Limb (tissue), 2 donors: ENCODE results near the gene NELFCD.
"Not testable (repeated sequence)": the region's sequence is repeated elsewhere in the genome, so short reads cannot be mapped to it uniquely, and the experiment has no call there.

Experiments
- DNase-seq, 2 donors: peaks; one replicate each; pipeline ENCODE4 v3.0.0-alpha.2; 2016; ENCODE audit errors: extremely low spot score in 2 of 2

The NELFCD gene

DNA sequence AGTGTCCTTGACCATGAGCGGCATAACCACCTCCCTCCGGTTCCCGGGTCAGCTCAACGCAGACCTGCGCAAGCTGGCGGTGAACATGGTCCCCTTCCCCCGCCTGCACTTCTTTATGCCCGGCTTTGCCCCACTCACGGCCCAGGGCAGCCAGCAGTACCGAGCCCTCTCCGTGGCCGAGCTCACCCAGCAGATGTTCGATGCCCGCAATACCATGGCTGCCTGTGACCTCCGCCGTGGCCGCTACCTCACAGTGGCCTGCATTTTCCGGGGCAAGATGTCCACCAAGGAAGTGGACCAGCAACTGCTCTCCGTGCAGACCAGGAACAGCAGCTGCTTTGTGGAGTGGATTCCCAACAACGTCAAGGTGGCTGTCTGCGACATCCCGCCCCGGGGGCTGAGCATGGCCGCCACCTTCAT, 43.1 kb downstream of the NELFCD start:
- no peak for DNase-seq

DNA sequence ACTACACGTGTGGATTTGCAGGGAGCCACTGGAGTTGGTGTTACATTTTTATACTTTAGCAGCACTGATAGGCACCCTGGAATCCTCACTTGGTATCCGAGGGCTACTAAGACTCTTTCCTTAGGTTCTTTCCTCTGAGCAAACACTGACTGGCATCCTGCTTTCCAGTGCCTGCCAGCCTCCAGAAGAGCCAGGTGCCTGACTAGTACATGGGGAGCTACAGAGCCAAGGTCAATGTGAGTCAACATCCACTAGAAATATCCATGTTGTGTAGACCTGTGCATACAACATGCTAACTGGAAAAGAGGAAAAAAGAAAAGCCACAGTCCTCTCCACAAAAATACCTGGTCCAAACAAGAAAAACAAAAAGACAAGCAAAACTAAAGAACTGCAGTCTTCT, 44.0 kb downstream of the NELFCD start:
- DNase-seq: no peak

DNA sequence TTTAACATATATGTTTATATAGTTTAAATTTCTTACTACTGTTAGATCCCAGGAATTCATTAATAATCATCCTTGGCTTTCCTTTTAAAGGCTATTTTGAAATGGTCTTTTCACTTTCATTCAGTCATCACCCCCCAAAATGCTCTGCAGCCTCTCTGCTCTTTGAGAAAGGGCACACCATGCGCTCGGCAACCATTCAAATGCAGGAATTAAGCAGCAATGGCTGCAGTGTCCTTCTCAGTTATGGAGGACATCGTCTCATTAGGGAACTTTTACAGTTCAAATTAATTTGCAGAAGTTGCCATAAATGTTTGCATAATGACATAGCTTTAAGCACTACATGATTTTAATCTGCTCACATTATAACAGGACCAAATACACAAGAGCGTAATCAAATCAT, 44.5 kb downstream of the NELFCD start:
- no peak for DNase-seq

DNA sequence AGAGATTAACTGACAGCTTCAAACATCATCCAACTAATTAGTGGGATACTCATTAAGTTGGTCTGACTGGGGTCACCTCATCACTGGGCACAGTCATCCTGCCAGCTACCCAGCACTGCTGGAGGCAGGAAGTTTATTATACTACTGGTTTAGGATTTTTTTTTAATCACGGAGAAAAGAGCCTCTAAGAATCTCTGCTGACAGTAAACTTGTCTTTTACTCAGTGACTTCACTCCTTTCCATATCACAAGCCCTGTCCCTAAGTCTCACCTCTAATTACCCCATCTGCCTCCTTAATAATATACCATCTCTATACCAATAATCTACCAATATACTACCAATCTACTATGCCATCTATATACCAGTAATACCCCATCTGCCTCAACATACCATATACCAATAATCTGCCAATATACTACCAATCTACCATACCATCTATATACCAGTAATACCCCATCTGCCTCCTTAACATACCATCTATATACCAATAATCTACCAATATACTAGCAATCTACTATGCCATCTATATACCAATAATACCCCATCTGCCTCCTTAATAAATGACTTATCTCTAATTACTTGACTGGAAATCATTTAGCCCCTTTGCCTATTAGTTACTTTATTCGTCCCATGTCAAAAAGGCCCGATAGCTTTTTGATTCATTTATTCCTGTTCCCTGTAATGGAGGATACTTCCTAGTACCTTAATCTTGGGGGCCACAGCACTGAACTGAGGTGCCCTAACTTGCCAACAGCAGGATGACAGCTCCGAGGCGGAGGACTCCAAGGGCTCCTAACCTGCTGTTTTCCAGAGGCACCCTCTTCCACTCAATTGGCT, 46.1 kb downstream of the NELFCD start:
- DNase-seq: no peak

DNA sequence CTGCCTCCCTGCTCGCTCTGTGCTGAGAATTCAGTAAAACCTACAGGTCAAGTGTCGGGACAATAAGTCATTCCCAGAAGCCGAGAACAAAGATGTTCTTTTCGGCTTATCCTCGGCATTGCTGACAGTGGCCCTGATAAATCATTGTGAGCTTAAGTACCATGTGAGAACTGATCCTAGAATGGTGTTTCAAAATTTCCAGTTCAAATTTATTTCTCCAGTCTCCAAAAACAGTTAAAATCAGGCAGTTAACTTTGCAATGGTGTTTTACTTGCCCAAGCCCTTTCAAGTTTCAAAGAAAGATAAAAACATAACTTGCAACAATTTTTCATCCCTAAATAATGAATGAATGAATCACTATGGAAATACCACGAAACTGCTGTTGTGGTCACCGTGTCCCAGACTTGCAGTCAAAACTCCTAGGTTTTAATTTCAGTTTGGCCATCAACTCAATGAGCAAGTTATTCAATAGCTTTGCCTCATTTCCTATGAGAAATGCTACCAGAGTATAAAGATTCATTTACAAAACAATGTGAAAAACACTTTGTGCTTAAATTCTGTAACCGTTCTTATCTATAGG, 46.8 kb downstream of the NELFCD start:
- no peak for DNase-seq

DNA sequence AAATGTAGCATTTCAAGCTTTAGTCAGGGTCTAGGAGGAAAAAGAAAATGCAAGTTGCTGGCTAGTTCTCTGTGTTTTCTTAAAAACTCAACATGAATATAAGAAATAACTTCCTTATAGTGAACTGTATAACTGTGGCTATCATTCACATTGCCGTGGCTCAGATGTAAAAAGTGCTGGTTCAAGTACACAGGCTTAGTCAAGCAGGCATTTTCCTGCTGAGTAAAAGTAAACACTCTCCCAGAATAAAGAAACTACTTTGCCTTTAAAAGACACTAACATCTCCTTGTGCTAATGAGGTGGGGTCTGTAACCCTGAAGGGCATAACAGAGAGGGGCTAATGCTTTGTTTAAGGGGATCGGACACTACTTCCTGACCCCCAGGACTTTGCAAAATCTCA, 47.8 kb downstream of the NELFCD start:
- no peak for DNase-seq

DNA sequence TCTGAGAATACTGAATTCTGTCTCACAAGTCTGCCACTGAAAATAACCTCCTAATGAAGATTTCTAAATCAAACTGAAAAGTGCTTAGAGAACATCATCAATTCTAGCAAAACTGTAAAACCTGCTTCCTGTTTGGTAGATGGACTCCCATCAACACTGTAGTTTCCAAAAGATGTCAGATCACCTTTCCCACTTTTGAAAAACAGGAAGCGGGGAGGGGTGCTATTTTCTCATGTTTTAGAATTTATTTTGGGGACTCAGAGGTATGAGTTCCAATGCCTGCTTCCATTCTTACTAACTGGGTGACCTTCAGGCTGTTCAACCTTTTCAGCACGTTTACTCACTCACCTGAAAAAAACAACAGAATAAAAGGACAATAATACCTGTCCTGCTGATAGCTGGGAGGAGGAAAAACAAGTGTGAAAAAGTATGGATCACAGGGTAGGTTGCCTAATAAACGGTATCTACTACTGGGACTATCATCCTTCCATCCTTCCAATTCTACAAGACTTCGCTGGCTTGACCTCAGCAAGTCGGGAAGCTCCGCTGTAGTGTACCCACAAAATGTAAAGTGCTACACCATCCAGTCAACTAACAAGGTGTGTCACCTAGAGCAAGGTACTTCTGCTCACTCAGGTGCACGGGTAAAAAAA, 50.0 kb downstream of the NELFCD start:
- DNase-seq: no peak

DNA sequence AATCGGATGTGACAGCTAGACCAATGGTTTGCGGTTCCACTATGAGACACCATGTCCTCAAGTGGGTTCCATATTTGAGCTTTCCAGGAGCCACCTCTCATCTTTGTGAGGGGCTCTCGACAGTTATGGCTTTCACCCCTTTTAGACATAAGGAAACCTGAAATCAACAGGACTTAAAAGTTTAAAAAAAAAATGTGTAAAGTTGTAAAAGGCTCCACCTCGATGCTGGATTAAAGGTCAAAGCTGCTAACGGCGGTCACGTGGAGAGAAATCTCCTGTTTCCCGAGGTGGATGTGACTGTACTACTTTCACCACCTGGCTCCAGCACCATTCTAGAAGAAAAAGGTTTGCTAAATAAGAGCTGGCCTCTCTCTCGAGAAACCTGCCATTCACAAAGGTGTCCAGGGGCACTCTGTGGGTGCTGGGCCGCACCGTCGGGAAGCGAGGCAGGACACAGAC, 50.5 kb downstream of the NELFCD start:
- DNase-seq: no peak

DNA sequence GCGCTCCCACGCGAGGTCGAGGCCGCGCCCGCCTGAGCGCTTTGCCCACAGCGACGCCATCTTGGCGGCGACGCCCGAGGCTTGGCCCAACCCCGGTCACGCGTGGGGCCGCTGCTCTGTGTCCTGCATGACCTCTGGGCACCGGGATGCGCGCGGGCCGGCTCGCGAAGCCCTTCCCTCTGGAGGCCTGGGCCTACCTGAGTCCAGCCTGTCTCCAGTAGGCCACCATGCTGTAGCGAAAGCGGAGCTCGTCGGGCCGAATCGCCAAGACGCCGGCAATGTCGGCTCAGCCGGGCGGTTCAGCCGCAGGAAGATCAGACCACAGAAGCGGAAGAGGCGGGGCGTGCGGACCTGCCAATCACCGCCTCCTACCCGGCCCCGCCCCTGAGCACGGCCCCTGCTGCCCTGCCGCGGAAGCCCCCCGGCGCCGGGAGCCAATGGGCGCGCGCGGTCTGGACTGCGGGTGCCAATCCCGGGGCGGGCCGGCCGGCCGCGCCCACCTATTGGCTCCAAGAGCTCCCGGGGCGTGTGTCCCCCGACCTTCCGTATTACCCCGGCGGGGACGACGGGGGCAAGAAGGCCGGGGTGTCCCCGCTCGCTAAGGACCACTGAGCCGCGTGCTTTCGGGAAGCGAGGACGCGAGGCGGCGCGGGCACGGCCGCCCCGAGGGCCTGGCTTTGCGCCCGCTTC, 51.1 kb downstream of the NELFCD start, which contains the start of gene ATP5F1E:
Gene ATP5F1E (minus strand): TSS at position 313 of the 690 bp plus-strand sequence. CDS start 84 bp downstream, at position 229.
- DNase-seq: peak; percentile 98 to 99

DNA sequence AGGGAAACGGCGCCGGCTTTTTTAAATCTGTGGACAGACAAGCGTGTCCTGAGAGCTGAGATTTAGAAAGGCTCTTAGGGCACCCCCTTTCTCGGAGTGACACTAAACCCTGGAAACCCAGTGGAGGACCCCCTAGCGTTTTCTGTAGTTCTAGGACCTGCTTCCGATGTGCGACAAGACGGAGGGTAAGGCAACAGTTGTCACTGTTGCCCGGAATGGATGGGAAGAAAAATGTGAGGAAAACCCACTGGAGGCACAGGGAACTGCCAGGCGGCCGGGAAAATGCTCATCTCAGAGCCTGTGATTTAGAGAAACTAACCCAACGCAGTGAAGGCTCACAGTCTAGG, 51.6 kb downstream of the NELFCD start:
- DNase-seq: no peak

DNA sequence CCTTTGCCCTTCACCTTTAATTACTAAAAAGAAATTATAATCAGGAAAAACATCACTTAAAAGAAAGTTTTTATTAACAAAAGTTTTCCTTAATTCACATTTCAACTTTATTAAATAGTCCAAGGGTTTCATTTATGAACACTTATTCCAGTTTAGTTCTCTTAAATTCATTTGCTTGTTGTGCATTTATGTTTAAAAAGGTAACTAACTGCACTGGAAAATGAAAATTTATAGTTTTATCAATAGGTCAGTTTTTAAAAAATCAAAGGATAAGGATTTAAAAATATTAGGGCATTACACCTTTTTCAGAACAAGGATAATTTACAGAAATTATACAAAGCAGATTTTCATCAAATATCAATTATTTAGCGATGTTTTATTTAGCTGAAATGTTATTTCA, 52.0 kb downstream of the NELFCD start:
- DNase-seq: no peak

DNA sequence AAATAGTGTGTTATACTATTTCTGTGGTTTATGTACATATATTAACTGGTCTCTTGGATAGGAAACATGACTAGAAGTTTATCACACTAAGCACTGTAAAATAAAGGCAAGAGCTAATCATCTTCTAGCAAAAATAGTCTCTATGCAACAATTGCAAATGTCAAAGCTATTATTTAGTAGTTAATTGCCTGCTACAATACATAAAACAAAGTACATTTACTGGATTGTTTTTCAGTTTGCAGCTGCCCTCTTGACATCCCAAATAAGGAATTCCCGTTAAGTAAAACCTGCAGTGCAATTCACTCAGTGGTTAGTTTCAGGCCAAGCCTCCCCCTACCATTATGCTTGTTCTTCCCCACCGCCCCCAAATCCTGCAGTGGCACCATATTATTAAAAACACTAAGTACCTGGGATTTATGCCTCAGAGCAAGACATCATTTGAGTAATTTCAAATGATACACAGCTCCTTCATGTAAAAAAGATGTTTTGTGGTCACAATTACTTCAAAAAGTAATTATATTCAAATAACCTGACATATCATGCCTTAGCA, 52.6 kb downstream of the NELFCD start:
- no peak for DNase-seq

DNA sequence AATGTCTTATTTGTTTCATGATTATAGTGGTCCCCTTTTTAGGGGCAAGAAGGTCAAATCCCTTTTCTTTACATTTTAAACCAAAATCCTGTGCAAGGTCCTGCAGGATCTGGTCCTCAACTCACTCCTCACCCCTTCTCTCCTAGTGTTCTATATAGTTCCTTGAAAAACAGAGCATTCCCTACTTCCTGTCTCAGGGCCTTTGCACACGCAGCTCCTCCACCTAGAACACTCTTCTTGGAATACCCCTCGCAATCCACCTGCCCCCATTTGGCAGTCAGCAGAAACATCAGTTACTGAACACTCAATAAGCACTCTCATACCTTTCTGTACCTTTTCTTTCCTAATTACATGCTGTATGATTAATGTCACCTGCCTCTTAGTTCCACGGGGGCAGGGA, 54.3 kb downstream of the NELFCD start:
- DNase-seq: no peak

DNA sequence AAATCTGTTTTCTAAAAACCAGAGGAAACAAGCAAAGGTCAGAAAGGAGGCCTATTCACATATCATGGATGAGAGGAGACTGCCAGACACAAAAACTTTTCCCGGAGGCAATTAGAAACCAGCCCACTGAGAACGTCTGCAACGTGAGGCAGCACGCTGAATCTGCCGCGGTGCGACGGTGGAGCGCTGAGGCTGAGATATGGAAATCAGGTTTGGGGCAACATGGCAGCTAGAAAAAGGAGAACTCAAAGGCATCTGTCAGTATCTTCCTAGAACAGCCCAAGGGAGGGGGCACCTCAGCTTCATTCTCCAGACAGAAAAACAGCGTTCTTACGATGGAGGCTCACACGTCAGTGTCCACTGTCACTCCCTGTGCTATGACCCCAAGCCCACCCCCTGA, 56.3 kb downstream of the NELFCD start:
- DNase-seq: no peak

DNA sequence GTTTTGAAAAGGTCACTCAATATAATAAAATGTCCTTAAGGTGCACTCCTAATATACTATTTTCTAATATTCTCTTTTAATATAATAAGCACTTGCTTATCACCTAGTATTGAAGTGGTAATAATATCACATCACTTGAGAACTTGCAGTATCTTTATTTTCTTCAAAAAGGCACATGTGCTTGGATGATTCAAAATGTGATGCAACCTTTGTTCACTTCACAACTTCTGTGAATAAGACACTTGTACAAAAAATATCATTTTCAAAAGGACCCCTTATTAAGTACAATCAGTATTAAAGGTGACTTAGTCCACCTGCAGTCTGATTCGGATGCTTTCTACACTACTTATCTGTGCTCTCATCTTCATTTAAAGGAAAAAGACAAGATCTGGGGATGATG, 58.2 kb downstream of the NELFCD start:
- DNase-seq: no peak

DNA sequence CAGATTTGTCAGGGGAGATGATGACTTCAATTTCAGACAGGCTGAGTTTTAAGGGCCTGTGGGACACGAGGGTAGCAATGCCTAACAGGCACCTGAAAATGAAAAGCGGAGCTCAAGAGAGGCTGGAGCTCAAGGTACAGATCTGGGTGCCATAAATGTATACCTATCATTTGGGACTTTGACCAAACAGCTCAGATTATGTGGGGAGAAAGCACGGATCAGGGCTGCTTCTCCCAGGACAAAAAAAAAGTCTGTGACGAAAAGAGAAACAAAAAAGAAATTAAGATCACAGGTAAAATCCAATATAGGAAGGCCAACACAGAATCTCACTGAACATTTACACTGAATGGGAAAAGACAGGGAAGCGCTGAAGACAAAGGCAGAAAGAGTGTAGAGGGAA, 59.6 kb downstream of the NELFCD start:
- DNase-seq: no peak

DNA sequence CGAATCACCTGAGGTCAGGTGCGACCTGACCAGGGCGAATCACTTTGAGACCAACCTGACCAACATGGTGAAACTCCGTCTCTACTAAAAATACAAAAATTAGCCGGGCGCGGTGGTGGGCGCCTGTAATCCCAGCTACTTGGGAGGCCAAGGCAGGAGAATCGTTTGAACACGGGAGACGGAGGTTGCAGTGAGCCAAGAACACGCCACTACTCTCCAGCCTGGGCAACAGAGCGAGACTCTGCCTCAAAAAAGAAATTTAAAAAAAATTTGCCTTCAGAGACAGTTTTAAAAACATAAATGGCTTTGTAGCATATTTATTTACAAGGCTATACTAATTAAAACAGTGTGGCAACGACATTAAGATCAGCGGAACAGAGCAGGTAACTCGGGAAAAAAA, 60.4 kb downstream of the NELFCD start:
- not testable (repeated sequence) for DNase-seq

DNA sequence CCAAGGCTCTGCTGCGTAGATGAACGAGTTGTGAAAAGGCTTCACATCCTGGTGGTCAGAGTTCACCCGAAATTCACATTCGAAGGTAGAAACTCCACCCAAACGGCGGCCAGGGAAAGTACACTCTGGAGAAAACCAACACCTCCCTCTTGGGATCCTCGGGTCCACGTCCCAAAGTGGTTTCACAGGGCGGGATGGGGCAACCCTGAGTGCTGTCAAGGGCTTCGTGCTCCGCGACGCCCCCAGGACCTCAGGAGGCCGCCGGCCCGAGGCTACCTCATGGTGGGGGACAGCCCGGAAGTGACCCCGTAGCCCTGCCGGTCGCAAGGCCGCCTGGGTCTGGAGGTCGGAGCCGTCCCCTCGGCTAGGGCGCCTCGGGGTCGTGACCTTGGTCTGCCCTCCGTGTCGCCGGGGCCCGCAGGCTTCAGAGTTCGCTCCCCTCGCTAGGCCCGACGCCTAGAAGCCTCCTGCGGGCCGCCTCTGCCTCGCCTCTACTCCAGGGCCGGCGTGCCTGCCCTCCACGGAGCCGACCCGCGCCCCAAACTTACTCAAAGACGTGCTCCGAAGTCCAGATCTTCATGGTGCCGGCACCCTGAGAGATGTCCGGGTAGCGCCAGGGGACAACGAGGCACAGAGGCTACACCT, 61.2 kb downstream of the NELFCD start, which contains the start of gene PRELID3B:
Gene PRELID3B (minus strand): TSS at position 636 of the 645 bp plus-strand sequence. CDS start 56 bp downstream, at position 580.
- DNase-seq: no peak

DNA sequence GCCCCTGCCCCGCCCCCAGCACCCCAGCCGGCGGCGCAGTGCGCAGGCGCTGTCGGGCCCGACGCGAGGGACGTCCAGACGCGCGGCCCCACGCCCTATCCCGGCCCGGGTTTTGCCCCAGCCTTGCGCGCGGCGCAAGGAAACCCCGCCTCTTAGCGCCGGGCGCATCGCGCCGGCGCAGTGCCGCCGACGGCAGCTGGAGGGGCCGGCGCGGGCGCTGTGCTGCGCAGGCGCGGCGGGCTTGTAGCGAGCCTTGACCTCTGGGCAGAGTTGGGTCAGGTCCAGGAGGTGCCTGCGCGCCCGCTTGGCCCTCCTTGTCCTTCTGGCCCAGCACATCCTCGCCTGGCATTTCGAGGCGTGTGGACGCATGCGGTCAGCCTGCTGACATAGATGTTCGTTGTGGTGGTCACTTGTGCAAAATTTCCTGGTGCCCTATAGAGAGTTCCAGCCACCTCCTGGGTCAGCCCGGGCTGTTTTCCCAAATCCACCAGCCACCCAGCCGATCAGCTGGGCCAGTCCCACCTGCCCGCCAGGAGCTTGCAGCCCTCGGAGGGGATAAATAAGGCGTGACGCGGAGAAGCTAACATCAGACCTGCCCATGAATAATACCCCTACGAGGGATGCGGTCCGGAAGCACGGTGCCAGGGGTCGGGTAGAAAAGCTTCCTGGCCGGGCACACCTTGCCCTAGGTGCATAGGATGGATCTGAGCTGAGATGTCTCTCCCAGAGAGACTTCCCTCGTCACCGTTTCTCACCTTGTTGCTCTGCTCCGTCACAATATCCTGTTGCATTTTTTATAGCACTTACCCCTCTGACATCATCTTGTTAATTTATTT, 62.0 kb downstream of the NELFCD start:
- DNase-seq: peak; percentile 93

DNA sequence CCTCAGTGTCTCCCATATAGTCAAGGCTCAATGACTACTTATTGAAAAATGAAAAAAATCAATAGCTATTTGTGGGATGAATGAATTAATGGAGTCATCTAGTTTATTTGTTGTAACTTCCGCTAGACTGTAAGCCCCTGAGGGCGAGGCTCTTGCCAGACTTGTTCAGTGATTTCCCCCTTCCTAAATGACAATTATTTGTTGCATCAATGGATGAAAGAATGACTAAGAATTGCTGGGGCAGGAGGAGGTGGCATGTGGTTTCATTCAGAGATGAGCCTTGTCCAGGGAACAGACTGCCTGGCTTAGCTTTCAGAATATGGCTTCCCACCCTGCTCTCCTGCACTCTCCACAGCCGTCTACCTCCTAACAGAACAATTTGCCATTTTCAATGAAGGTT, 62.6 kb downstream of the NELFCD start:
- DNase-seq: no peak
